ENCODE measurements around the gene KRTAP10-2.
A peak's percentile ranks its signal among the peaks of the same experiment; 100 is the strongest.
"Not testable (repeated sequence)": the region's sequence is repeated elsewhere in the genome, so short reads cannot be mapped to it uniquely, and the experiment has no call there.

KRTAP10-2 gene

GRCh38 chr21:44566403-44566802 lies 15.1 kb upstream of the KRTAP10-2 start:
- DNase-seq, result no peak

GRCh38 chr21:44564886-44565598 lies 13.7 kb upstream of the KRTAP10-2 start:
- no peak for DNase-seq

- no peak for DNase-seq
These were observed 12.8 kb upstream of the KRTAP10-2 start for GRCh38 chr21:44564099-44564498.

- no peak for DNase-seq
These were observed 7.4 kb upstream of the KRTAP10-2 start, which contains the start of gene KRTAP10-3 for GRCh38 chr21:44558695-44559094. TSS of gene KRTAP10-3 (minus strand) at chr21:44558795. CDS start at chr21:44558715, 80 bp downstream.

GRCh38 chr21:44558329-44558675 lies 7.0 kb upstream of the KRTAP10-2 start:
- DNase-seq, result not testable (repeated sequence)

GRCh38 chr21:44557491-44558328 lies 6.4 kb upstream of the KRTAP10-2 start:
- no peak for DNase-seq

GRCh38 chr21:44556879-44557278 lies 5.6 kb upstream of the KRTAP10-2 start:
- DNase-seq, result no peak

GRCh38 chr21:44555200-44555875 lies 4.0 kb upstream of the KRTAP10-2 start:
- no peak for DNase-seq

GRCh38 chr21:44552681-44553080 lies 1.4 kb upstream of the KRTAP10-2 start:
- DNase-seq, result no peak

GRCh38 chr21:44552136-44552535 lies 831 bp upstream of the KRTAP10-2 start:
- no peak for DNase-seq

GRCh38 chr21:44550807-44551206 lies 498 bp downstream of the KRTAP10-2 start:
- DNase-seq, result peak in 1 of 2 experiments; percentile 15

- not testable (repeated sequence) for DNase-seq
These were observed 1.0 kb downstream of the KRTAP10-2 start for GRCh38 chr21:44550285-44550684.

- DNase-seq, result peak in 1 of 2 experiments; percentile 13
These were observed 1.6 kb downstream of the KRTAP10-2 start for GRCh38 chr21:44549525-44550211.

GRCh38 chr21:44548922-44549321 lies 2.4 kb downstream of the KRTAP10-2 start:
- no peak for DNase-seq

- no peak for DNase-seq
These were observed 2.9 kb downstream of the KRTAP10-2 start for GRCh38 chr21:44548381-44548780.

- peak; percentile 30 to 32 for DNase-seq
These were observed 3.5 kb downstream of the KRTAP10-2 start for GRCh38 chr21:44547656-44548331.

GRCh38 chr21:44544566-44544965 lies 6.7 kb downstream of the KRTAP10-2 start:
- DNase-seq, result no peak

GRCh38 chr21:44542716-44543115 lies 8.6 kb downstream of the KRTAP10-2 start:
- DNase-seq, result no peak

GRCh38 chr21:44540741-44541288 lies 10.5 kb downstream of the KRTAP10-2 start:
- DNase-seq, result no peak

GRCh38 chr21:44539991-44540666 lies 11.2 kb downstream of the KRTAP10-2 start, which contains the start of gene KRTAP10-1:
TSS of gene KRTAP10-1 (minus strand) at chr21:44540195. CDS start at chr21:44540150, 45 bp downstream.
- peak in 1 of 2 experiments; percentile 9 for DNase-seq

GRCh38 chr21:44539046-44539445 lies 12.3 kb downstream of the KRTAP10-2 start:
- DNase-seq, result peak in 1 of 2 experiments; percentile 4
